ENCODE results near the gene SEBOX. TPM values are rescaled to one million over a fixed set of nuclear protein-coding genes. Genes with fewer than 3 reads are reported as not detected.

Gene SEBOX
- polyA plus RNA-seq, 1 donor: not detected

- DNase-seq: no peak
Observed at GRCh38 chr17:28317966-28318758, 46.8 kb downstream of the SEBOX start.

DNA sequence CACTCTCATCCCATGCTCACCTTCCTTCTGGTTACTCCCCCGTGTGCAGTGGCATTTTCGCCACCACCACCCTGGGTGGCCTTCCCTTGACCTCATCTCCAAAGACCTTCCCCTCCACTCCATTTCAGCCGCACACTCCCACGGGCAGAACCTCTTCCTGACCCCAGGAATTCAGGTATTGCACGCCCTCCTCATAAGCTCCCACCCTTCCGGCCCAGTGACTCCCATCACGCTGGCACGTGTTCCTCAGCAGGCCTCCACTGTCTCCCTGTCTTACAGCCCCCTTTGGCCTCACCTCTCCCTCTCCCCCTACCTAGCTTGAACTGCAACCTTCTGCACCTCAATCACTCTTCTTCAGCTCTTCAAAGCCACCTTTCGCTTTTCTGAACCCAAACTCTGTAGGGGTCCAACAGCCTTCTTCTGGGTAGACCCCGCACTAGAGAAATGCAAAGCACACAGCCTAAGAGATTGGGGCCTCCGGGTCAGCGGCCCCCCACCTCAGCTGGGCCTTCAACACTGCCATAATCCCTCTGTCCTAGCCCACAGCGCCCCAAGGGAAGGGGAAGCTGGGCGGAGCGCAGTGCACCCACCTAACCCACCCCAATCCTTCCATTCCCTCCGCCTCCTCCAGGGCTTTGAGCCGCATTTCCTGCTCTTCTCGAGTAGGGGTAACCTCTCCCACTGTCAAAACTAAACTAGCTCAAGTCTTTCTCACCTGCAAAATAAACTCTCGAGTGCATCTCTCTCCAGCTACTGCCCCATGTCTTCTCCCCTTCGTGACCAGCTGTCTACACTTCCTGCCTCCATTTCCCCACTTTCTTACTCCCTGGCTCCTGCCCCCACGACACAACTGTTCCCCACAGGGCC is 47.7 kb downstream of the SEBOX start:
- no peak for DNase-seq

DNA sequence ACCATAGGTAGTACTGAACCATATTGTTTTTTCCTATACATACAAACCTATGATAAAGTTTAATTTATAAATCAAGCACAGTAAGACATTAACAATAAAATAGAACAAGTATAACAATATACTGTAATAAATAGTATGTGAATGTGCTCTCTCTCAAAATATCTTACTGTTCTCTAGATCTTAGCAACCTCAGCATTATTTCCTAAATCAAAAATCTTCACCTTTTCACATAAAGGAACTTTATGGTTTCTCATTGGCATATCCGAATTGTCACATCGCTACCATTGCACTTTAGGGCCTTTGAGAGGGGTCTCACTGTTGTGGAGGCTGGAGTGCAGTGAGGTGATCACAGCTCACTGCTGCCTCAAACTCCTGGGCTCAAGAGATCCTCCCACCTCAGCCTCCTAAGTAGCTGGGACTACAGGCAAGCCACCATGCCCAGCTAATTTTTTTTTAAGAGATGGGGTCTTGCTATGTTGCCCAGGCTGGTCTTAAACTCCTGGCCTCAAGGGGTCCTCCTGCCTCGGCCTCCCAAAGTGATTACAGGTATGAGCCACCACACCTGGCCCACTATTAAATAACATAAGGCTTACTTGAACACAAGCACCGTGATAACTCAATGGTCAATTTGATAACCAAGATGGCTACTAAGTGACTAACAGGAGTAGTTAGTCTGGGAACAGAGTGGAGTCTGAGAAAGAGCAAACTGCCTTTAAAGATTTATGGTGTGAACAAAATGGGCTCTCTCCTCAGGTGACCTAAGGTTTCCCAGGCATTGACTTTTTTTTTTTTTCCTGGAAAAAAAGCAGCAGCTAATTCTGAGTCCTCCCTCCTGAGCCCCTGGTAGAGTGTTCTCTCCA is 48.9 kb downstream of the SEBOX start:
- DNase-seq: no peak

DNA sequence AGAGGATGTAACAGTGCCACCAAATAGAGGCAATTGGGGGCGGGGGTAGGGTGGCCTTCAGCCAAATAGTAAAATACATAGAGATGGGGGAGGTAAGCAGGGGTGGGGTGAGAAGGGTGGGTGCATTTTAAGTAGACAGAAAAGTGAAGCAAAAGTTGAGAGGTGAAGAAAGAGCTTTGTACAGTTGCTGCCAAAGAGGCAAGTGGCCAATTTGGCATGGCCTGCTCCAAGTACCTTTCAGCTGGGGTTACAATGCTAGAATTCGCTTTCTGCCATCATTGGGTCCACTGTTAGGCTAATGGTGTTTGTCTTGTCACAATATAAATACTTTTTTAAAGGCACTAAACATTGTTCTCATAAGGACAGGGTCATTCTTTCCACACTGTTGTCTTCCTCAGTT is 51.2 kb downstream of the SEBOX start:
- no peak for DNase-seq

Other genes with a start within 250 kb of the SEBOX start
- 16.1 TPM for gene TMEM97, start 46.0 kb downstream of the SEBOX start, polyA plus RNA-seq (ENCODE audit: insufficient read length)
- gene IFT20, start 29.7 kb downstream of the SEBOX start, polyA plus RNA-seq (ENCODE audit: insufficient read length): 27.1 TPM
- gene TNFAIP1, start 29.4 kb downstream of the SEBOX start, polyA plus RNA-seq (ENCODE audit: insufficient read length): 33.4 TPM
- gene POLDIP2, start 7.7 kb downstream of the SEBOX start, polyA plus RNA-seq (ENCODE audit: insufficient read length): 60.7 TPM
- gene VTN, start 5.1 kb upstream of the SEBOX start, polyA plus RNA-seq (ENCODE audit: insufficient read length): 1.2 TPM
- gene SARM1, start 6.5 kb upstream of the SEBOX start, polyA plus RNA-seq (ENCODE audit: insufficient read length): 6.4 TPM
- gene SLC46A1, start 41.0 kb upstream of the SEBOX start, polyA plus RNA-seq (ENCODE audit: insufficient read length): 8.4 TPM
- not detected for gene SLC13A2, start 108.4 kb upstream of the SEBOX start, polyA plus RNA-seq (ENCODE audit: insufficient read length)
- gene FOXN1, start 141.1 kb upstream of the SEBOX start, polyA plus RNA-seq (ENCODE audit: insufficient read length): 0.12 TPM
- gene UNC119, start 187.4 kb upstream of the SEBOX start, polyA plus RNA-seq (ENCODE audit: insufficient read length): 15.5 TPM
- 51.9 TPM for gene PIGS, start 206.3 kb upstream of the SEBOX start, polyA plus RNA-seq (ENCODE audit: insufficient read length)
- 1.8 TPM for gene ALDOC, start 211.7 kb upstream of the SEBOX start, polyA plus RNA-seq (ENCODE audit: insufficient read length)
- 21.7 TPM for gene SPAG5, start 233.8 kb upstream of the SEBOX start, polyA plus RNA-seq (ENCODE audit: insufficient read length)
- gene RSKR, start 249.0 kb upstream of the SEBOX start, polyA plus RNA-seq (ENCODE audit: insufficient read length): 17.2 TPM